H1 (cell line): ENCODE data around the gene ELAPOR1. TPM values are rescaled to one million over a fixed set of nuclear protein-coding genes. Genes with fewer than 3 reads are reported as not detected.

Experiments used
- ASH2L ChIP-seq: fragments of 200-600, 300-600 bp; sonication (generic); IDR thresholded peaks from one replicate; pipeline ENCODE4 v1.7.1; 2017; ENCODE audit warnings: low read length
- ATF3 ChIP-seq: IDR thresholded peaks from 2 replicates; pipeline ENCODE4 v1.6.1; 2011; ENCODE audit warnings: low read depth, mild to moderate bottlenecking, low read length; ENCODE audit not compliant: insufficient read depth
- CHD2 ChIP-seq: IDR thresholded peaks from 2 replicates; pipeline ENCODE4 v1.6.1; 2012; ENCODE audit warnings: low read length, improper control_type of control experiment
- EP300 ChIP-seq, 2 experiments: IDR thresholded peaks; 1 replicate in 1 of 2; 2 replicates in 1 of 2; pipeline ENCODE4 v1.6.1; 2011 to 2012; ENCODE audit warnings: low read depth in 2 of 2, low read length in 2 of 2, mild to moderate bottlenecking in 2 of 2, borderline replicate concordance in 1 of 2, inconsistent platforms in 1 of 2, moderate library complexity in 1 of 2
- EZH2 ChIP-seq: fragments of 200-600 bp; sonication (generic); IDR thresholded peaks from 2 replicates; pipeline ENCODE4 v1.7.1; 2012; ENCODE audit warnings: low read depth, mild to moderate bottlenecking, moderate library complexity, low read length, inconsistent platforms; ENCODE audit not compliant: severe bottlenecking
- KDM1A ChIP-seq: fragments of 200-600, 300-600 bp; sonication (generic); IDR thresholded peaks from 2 replicates; pipeline ENCODE4 v1.7.1; 2016; ENCODE audit warnings: mild to moderate bottlenecking, low read length, borderline replicate concordance
- NRF1 ChIP-seq: IDR thresholded peaks from 2 replicates; pipeline ENCODE4 v1.6.1; 2011; ENCODE audit warnings: mild to moderate bottlenecking, low read depth, low read length, improper control_type of control experiment
- PHF8 ChIP-seq: fragments of 200-600 bp; sonication (generic); conservative IDR thresholded peaks from 2 replicates; pipeline ENCODE4 v1.7.1; 2012; ENCODE audit warnings: low read depth, mild to moderate bottlenecking, inconsistent platforms, low read length, moderate library complexity
- RNF2 ChIP-seq: fragments of 200-900, 300-1000 bp; sonication (generic); IDR thresholded peaks from 2 replicates; pipeline ENCODE4 v1.7.1; 2016; ENCODE audit warnings: borderline replicate concordance, low read depth, mild to moderate bottlenecking, antibody characterized with exemption, low read length; ENCODE audit not compliant: poor library complexity, severe bottlenecking; ENCODE audit errors: missing control alignments
- SP1 ChIP-seq: IDR thresholded peaks from 2 replicates; pipeline ENCODE4 v1.6.1; 2011; ENCODE audit warnings: low read depth, low read length
- TAF1 ChIP-seq: IDR thresholded peaks from 2 replicates; pipeline ENCODE4 v1.6.1; 2011; ENCODE audit warnings: mild to moderate bottlenecking, low read depth, low read length
- TCF12 ChIP-seq: IDR thresholded peaks from 2 replicates; pipeline ENCODE4 v1.6.1; 2011; ENCODE audit warnings: low read depth, mild to moderate bottlenecking, low read length
- YY1 ChIP-seq: IDR thresholded peaks from 2 replicates; pipeline ENCODE4 v1.6.1; 2011; ENCODE audit warnings: low read depth, mild to moderate bottlenecking, low read length
- polyA plus RNA-seq, 7 experiments: library from polyadenylated mRNA; depleted of rRNA in 3 of 7; stranded (reverse) in 5 of 7; unstranded in 2 of 7; fragments of >200 nt in 5 of 7; fragments of 200-250 nt in 2 of 7; gene quantifications; 1 replicate in 5 of 7; 2 replicates in 1 of 7; 4 replicates in 1 of 7; pipeline versions ENCODE4 v1.2.1 to v1.2.3, GENCODE V29; 2011 to 2013; ENCODE audit warnings: missing spikeins in 2 of 7, mixed read lengths in 2 of 7
- total RNA-seq: library from RNA; stranded (reverse); fragmentation: NEBNext Ultra II Directional; extraction: Animal tissue kit (Norgen Biotek cat#: 25700); gene quantifications from 2 replicates; pipeline ENCODE4 v1.2.1, GENCODE V29; 2021

Gene ELAPOR1
- total and polyA plus RNA-seq, 2 of the 8 experiments (the other 6 are each of a cell fraction or from before 2014, with no cell fraction given), result 1.2 to 2.5 TPM

GRCh38 chr1:109099938-109100773 lies 13.8 kb upstream of the ELAPOR1 start (continued):
- no peak for TF ChIP-seq EZH2
- TF ChIP-seq KDM1A, result no peak
- peak; percentile 51; the same call in 1 of the 2 replicates for TF ChIP-seq SP1
- peak; percentile 31 for TF ChIP-seq RNF2
- no peak for TF ChIP-seq ATF3
- TF ChIP-seq TAF1, result peak; percentile 98
- TF ChIP-seq EP300 (IDR thresholded peaks at IDR 0.05; ENCODE audit: borderline replicate concordance in 1 of 2, low read depth in 2 of 2, low read length in 2 of 2), result peak in 1 of 2 experiments; percentile 83; a peak in 1 of 3 replicates
- TF ChIP-seq ASH2L, result peak; percentile 99
- TF ChIP-seq TCF12, result no peak
- no peak for TF ChIP-seq YY1
- peak; percentile 64; the same call in 1 of the 2 replicates for TF ChIP-seq CHD2
- TF ChIP-seq PHF8, result peak; percentile 98
- peak; percentile 9; the same call in 1 of the 2 replicates for TF ChIP-seq NRF1
